IPS-NIHi7 (cell line): ENCODE results near the gene CMTM1.
A peak's percentile ranks its signal among the peaks of the same experiment; 100 is the strongest.
"Not testable (repeated sequence)": the region's sequence is repeated elsewhere in the genome, so short reads cannot be mapped to it uniquely, and the experiment has no call there.

ENCODE experiments used
- DNase-seq: peaks from one replicate; pipeline ENCODE4 v3.0.0; 2012; ENCODE audit warnings: mixed read lengths; ENCODE audit errors: extremely low spot score

The CMTM1 gene

GRCh38 chr16:66562409-66562808 lies 3.8 kb upstream of the CMTM1 start:
- DNase-seq = no peak

GRCh38 chr16:66562986-66563385 lies 3.3 kb upstream of the CMTM1 start:
- DNase-seq = no peak

- DNase-seq = no peak
Observed at GRCh38 chr16:66563574-66564334, 2.5 kb upstream of the CMTM1 start.

GRCh38 chr16:66567270-66567669 lies 1.0 kb downstream of the CMTM1 start:
- not testable (repeated sequence) for DNase-seq

GRCh38 chr16:66568355-66568754 lies 2.1 kb downstream of the CMTM1 start:
- no peak for DNase-seq

GRCh38 chr16:66569131-66569530 lies 2.9 kb downstream of the CMTM1 start:
- DNase-seq = no peak

- DNase-seq = no peak
Observed at GRCh38 chr16:66569827-66570405, 3.7 kb downstream of the CMTM1 start.

- DNase-seq = no peak
Observed at GRCh38 chr16:66572356-66572755, 6.1 kb downstream of the CMTM1 start.

GRCh38 chr16:66574081-66574480 lies 7.8 kb downstream of the CMTM1 start:
- DNase-seq = no peak

GRCh38 chr16:66574531-66574930 lies 8.3 kb downstream of the CMTM1 start:
- DNase-seq = no peak

- no peak for DNase-seq
Observed at GRCh38 chr16:66575060-66575459, 8.8 kb downstream of the CMTM1 start.

- DNase-seq = no peak
Observed at GRCh38 chr16:66576296-66576695, 10.1 kb downstream of the CMTM1 start.

GRCh38 chr16:66578651-66579531 lies 12.7 kb downstream of the CMTM1 start, which contains the start of gene CMTM2:
Gene CMTM2 (plus strand): TSS chr16:66579463. CDS start chr16:66579608, 145 bp downstream.
- no peak for DNase-seq

- peak; percentile 24 for DNase-seq
Observed at GRCh38 chr16:66580605-66581209, 14.5 kb downstream of the CMTM1 start.

- no peak for DNase-seq
Observed at GRCh38 chr16:66581246-66581952, 15.2 kb downstream of the CMTM1 start.

- DNase-seq = no peak
Observed at GRCh38 chr16:66585481-66586239, 19.4 kb downstream of the CMTM1 start.

- DNase-seq = no peak
Observed at GRCh38 chr16:66587881-66588600, 21.8 kb downstream of the CMTM1 start.

GRCh38 chr16:66588981-66589713 lies 22.9 kb downstream of the CMTM1 start:
- peak; percentile 77 for DNase-seq

- DNase-seq = no peak
Observed at GRCh38 chr16:66590322-66590721, 24.1 kb downstream of the CMTM1 start.
